Measurements from ENCODE around the gene ZNF202.

Gene ZNF202

DNA sequence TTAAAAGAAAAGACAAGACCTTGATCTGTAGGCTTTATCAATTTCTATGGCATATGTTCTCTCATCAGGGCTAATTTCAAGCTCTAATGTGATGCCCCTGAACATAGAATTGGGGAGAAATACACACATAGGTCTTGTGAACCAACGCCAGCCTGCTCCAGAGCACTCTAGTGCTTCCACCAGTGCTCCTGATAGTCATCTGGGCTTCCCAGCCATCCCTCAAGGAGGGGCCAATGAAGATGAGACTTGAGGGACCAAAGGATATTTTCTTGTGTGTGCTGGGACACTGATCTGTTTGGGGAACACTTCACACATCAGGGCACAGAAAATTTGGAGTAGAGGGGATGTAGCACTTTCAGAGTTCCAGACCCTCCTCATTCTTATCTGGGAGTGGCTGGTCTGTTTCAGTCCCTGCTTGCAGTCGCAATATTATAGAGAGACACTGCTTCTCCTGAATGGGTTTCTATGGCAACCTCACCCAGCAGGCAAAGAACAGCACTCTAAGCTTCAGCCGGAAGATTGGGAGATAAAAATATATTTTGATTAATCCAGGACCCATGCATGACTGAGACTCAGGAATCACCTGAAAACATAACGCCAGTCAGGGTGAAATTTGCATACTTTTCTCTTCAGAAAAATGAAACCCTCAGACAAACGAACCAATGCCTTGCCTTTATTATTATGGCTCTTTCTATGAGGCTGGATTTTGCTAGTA lies 58.6 kb downstream of the ZNF202 start:
- no peak for DNase-seq

DNA sequence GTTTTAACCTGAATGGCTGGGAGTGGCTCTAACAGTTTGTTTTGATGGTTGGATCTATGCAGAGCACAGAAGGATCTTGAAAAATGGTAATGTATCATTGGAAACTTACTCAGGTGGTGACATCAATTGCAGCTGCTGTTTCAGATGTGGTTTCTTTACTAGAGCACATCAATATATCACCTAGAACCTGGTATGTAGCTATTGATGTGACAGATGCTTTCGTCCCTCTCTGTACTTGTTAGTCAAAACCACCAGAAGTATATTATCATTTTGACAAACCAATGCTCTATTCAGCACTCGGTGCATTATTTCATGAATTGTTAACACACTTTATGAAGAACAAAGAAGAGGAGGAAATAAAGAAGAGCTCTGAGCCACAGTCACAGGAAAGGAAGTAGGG lies 60.4 kb downstream of the ZNF202 start:
- DNase-seq: no peak

DNA sequence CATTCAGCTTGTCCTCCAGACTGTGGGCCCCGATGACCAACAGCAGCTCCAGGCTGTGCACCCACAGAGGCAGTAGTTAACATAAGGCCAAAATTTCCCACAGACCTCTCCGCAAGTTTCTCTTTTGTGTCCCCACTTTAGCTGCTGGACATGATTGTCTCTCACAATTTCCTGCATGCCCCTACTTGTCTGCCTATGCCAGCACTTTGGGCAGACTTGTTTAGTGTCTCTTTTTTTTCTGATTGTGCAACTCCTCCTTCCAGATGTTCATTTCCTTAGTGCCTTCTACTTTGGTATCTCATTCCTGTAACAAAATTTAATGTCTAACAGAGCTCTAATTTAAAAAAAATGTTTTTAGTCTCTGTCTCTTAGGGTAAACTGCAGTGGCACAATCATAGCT lies 63.2 kb downstream of the ZNF202 start:
- DNase-seq: no peak

DNA sequence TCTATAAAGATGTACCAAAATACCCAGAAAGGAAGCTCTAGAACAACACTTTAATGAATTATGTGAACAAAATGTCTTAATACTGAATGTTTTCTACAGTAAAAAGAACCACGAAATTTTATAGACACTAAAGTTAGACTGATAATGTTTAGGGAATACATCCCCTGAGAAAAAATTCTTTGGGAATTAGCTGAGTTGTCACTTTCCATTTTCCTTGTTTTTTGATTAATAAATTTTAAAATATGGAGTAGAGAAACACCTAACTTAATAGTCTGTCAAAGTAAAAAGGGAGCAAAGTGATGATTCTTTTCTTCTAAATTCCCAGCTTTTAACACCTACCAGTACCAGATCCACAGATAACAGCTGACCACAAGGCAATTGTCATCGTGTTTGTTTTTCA lies 64.0 kb downstream of the ZNF202 start:
- no peak for DNase-seq

DNA sequence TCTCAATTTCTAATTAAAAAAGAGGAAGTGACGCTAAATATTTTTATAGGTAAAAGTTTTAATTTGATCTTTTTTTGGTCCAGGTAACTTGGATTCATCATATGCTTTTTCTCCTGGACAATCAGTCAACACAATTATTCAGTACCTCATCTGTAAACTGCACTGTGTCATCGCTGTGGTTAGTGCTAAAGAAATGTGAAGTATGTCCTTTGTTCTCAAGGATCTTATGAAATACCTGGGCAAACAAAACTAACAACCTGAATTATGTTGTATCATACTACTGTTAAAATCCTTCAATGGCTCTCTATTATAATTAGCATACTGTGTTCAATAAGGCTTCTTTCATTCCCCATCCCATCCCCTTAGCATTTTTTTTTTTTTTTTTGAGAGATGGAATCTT lies 67.2 kb downstream of the ZNF202 start:
- no peak for DNase-seq

Data from activated CD8-positive, alpha-beta memory T cell treated with anti-CD3 and anti-CD28 coated beads, Interleukin-2, amount 50 U/mL, for 4 hours (primary cell).